DMS114 treated with DMSO at 0.1 percent for 48 hours (cell line): ENCODE results near the gene NEURL4.

Experiments used
- DNase-seq: peaks from one replicate; lab custom pipeline; 2025; ENCODE audit not compliant: unreplicated experiment; lab: John Stamatoyannopoulos, UW

Gene NEURL4

DNA sequence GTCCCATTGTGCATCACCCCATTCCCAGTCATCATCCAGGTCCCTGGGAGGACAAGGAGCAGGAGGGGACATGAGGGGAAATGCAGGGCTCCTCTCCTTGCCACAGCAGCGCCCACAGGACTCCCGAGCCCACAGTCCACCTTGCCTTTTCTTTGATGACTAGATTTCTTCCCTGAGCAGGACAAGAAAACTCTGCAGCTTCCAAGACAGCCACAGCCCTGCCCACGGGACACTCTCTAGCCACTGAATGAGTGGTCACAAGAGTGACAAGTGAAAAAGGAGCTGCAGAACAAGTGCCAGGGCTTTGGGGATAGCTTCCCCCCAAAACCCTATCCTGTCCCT lies 4.7 kb downstream of the NEURL4 start:
- DNase-seq, result no peak

DNA sequence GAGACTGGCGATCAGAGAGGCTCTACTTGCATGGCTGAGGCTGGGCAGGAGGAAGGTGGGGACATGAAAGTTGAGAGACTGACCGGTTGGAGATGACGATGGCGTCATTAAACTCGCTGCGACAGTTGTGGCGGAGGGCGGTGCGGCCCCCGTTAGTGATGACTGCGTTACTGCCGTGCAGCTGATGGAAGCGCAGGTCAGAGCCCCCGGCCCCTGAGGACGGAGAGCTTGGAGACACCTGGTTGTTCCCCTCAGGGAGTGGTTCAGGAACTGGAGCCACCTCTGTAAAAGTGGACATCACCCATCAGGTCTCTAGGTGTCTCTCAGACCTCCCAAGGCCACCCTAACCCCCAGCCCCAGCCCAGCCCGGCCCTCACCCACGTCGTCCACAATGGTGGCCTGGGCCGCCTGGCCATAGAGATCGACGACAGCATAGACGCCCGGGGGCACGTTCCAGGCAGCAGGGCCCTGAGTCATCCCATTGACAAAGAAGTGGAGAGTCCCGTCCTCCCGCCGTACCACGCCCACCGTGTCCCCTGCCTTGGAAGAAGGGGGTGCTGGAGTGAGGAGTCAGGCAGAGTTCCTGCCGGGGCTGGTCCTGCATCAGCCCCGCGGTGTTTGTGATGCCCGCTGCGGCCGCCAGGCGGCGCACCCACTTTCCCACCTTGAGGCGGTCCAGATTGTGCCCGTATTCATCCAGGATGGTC lies 5.3 kb downstream of the NEURL4 start:
- DNase-seq, result no peak

DNA sequence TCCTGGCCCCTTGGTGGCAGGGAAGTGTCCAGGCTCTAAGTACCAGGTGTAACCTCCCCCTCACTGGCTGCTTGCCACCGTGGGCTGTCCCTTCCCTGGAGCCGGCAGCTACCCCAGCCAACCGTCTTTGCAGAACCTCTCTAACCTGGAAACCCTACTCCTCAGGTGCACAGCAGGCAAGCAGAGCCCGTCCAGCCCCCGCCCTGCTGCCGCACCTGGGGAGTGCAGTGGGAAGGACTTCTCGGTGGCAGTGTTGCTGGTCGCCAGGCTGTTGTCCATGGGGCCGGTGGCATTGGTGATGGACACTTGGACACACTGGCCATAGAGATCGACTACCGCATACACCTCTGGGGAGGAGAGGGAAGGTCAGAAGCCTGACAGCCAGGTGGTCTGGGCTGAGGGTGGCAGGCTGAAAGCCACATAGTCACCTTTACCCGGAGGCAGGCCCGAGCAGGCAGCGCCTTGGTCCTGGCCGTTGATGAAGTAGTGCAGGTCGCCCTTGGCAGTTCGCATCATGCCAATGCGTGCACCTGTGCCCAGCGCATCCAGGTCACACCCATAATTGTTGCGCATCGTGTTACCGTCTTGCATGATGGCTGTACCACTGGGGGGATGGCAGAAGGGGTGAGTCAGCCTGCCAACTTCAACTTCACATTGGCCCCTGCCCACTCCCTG lies 6.5 kb downstream of the NEURL4 start:
- no peak for DNase-seq

DNA sequence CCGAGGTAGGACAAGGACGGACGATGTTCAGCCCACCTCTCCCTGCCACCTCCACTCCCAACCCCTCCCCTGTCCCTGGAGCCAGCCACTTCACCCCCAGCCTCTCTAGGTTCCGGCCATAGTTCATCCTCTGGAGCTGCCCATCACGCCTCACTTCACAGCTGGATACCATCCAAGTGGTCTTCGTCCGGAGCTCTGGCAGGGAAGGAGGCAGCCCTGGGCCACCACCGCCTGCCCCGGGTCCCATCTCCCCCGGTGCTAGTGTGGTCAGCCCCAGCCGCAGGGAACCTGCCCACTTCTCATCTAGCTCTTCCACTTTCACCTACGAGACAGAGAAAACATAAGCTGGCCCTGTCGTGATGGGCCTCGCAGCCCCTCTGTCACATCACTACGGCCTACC lies 7.7 kb downstream of the NEURL4 start:
- DNase-seq, result no peak

DNA sequence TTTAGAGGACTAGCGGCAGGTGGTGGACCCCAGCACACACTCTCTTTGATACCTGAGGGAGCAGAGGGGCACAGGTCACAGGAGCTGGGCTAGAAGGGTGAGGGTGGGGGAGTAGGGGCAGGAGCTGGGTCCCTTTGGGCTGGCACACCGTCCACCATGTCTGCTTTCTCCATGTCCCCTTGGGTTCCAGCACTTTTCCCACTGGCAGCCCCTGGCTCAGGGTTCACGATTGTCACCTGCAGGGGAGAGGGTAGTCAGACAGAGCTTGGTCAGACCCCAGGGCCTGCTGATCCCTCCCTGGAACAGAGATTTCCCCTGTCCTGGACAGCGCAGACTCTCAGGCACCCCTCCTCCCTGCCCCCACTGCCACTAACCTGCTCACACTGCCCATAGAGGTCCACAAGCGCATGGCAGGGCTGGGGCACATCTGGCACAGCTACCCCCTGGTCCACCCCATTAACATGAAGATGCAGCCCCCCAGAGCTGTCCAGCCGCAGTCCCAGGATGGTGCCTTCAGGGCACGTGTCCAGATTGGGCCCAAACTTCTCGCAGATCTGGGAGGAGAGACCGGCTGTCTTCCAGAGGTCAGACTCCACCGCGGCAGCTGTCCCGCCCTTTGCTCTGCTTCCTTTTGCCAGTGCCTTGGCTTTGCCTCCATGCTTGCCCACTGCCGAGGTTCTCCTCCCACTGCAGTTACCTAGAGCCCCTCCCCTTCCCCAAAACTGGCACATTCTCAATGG lies 10.8 kb downstream of the NEURL4 start:
- no peak for DNase-seq

DNA sequence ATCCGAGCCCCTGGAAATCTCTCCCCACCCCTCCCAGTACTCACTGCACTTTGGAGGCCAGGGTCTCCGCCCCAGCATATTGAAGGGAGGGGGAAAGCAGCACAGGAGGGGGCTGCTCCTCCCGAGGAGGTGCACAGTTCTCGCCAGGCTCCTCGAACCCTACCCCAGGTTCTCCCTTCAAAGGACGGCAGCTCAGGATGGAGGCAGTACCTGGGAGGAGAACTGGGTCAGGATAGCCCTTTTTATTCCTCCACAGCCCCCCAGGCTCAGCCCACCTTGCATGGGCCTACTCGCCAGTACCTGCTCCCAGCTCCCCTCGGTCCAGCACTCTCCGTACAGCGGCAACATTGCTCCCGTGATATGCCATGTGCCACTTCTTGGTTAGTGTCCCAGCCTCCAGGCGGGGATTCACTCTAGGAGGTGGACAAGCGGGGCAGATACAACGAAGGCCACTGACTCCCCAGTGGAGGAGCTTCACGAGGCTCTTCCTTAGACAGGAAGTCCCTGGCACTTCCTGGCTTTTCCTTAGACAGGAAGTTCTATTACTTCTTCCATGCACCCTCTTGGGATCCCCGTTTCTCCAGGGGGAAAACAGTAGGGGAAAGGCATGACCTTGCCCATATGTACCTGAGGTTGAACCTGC lies 11.9 kb downstream of the NEURL4 start:
- DNase-seq, result no peak

DNA sequence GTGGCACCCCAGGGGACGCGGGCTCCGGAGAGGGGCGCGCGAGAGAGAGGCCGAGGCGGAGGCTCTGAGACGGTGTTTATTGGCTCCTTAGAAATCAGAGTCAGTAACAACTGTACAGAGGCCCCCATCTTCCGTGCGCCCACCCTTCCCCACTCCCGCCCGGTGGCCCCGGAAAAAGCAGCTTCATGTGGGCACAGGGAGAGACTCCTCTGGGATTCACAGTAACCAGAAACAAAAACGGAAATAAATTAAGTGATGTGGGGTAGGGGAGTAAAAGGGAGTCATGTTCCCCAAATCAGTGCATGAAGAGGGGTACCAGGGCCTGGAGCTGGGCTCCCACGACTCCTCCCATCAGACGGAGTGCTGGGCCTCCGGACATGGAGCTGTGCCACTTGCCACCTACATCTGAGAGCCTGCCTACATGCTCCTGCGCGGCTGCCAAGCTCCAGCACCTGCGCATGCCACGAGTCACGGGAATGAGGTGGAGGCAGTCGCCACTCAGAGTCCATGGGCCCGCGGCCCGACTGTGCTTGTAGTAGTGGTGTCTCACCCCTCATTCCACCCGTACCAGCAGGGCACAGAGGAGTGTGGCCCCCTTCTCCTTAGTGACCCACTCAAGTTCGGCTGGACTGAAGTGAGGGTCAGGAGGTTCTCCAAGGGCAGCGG lies 13.4 kb downstream of the NEURL4 start:
- no peak for DNase-seq

DNA sequence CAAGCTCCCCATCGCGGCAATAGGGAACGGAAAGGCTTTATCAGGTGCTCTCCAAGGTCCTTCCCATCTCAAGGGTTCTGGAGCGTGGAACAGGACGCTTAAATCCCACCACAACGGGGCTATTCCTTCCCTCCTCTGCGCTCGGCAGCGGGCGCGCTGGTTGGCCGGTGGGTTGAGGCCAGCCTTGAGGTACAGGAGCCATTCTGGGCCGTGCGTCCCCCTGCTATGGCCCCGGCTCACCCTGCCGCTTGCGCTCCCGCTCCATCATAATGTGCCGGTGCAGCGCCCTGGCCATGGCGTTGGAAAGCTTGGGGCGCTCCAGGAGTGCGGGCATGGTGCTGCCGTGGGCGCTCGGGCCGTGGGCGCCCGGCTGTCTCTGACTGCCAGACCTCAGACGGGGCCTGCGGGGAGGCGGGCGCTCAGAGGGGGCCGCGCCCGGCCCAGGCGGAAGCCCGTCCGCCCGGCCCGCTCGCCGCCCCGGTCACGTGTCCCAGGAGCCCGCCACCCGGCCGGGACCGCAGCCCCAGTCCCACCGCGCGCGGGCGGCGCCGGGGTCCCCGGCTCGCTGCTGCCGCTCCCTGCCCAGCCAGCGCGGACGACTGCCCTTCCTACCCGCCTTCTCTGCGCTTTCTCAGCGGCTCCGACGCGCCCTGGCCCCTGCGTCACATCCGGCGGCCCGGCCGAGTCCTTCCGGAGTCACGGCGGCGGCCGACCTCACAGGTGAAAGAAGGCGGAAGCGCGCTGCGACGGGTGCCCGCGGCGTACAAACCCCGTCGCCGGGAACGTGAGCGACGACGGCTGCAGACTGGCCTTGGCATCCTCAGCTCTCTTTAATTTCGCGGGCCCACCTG lies 14.2 kb downstream of the NEURL4 start, which contains the start of gene GPS2:
TSS of gene GPS2 (minus strand) at position 642 of the 851 bp plus-strand sequence. CDS start at position 334, 308 bp downstream.
- peak; percentile 59 for DNase-seq

DNA sequence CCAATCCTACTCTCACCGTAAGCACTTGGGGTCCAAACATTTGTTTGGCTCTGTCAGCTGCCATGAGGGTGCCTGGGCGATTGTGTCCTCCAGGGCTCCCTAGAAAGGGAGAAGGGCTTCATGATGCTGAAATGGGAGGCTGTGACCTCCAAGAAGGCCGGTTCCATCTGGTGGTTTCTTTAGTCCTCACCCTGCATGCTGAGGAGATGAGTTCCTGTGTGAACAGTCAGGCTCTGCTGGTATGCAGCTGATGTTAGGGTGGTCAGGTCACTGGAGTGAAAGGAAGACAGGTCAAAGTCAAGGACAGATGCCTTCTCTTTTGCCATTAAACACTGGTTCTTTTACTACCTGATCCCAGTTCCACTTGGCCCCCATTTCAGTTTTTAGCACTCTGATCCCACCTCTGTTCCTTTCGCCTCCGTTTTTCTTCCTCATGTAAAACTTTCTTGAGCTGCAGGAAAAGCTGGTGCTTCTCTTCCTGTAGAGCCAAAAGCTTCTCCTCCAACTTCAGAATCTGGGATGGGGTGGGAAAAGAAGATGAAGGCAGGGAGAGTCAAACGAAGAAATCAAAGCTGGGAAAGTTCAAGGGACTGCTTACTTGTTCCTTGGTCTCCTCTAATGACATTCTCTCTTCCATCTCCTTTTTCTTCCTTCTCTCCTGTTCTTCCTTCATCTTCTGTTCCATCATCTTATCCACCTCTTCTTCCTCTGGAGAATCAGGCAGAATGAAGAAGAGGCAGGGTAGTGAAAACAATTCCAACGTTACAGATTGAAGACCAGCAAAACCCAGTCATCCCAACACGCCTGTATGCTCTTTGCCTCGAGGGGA lies 15.0 kb downstream of the NEURL4 start:
- no peak for DNase-seq

DNA sequence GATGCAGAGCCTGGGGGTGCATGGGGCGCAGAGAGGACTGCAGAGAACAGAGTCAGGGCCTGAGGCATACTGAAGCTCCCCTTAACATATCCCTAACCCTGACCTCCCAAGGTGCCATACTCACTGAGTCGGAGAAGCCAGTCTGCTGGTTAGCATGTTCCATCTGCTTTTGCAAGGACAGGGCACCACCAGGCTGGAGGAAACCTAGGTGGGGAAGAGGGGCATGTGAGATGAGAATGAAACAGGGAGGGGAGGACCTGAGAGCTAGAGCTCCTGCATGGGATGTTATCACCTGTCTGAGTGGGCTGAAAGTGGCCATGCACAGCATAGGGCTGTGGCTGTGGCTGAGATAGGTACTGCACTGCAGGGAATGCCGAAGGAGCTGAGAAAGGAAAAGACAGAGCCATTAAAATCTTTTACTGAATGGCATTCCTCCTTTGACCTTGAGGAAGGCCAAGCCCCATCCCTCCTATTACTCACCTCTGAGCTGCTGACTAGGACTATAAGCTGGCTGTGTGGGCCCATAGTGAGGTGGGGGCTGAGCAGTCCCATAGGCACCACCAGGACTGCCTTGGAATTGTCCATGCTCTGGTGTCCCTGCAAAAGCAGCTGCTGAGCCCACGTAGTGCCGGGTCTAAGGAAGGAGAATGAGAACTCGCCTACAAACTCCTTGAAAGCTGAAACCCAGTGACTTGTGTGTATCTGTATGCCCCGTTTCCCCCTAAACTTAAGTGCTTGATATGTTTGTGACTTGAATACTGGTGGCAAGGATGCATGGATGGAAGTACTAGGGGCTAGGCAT lies 15.8 kb downstream of the NEURL4 start:
- DNase-seq, result peak; percentile 48

DNA sequence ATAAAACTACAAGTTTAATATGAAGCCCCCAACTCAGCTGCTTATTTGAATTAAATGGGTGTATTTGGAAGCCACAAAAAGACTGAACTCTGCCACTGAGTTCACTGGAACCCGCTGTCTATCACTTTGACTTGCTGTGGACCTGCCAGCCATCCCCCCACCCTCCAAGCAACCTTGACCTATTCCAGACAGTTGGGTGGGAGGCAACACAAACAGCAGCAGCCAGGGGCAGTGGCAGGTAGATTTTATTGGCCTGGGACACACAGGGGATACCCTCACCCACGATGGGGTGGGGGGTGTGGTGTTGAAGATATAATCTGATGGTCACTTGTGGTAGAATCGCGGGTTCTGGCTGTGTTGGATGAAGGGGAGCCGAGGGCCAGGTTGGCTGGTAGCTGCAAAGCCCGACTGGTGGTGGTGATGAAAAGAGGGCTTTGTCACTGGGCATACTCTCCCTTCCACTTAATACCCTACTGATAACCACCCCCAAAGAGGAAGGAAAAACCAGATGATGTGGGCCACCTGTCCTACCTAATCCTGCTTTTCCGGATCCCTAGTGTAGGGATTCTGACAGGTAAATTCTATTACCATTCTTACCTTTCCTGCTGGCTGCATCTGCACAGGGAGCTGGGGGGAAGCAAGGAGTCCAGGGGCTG lies 16.6 kb downstream of the NEURL4 start:
- DNase-seq, result no peak

DNA sequence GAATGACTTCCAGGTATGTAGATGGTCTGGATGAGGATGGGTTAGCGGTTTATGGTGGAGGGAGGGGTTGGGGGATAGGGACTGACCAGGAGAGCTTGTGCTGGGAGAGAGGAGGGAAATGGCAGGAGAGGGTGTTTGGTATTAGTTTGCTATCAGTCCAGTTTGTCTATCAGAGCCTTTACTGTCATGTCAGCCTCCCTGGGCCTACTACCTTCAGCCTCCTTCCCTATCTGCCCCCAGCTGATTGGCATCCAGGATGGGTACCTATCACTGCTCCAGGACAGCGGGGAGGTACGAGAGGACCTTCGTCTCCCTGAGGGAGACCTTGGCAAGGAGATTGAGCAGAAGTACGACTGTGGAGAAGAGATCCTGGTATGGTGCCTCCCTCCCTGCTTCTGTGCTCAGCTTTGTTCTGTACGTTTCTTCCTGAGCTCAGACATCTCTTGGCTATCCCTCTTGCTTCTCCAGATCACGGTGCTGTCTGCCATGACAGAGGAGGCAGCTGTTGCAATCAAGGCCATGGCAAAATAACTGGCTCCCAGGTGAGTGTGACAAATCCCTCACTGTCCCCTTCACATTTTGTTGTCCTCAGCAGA lies 17.9 kb downstream of the NEURL4 start:
- no peak for DNase-seq

DNA sequence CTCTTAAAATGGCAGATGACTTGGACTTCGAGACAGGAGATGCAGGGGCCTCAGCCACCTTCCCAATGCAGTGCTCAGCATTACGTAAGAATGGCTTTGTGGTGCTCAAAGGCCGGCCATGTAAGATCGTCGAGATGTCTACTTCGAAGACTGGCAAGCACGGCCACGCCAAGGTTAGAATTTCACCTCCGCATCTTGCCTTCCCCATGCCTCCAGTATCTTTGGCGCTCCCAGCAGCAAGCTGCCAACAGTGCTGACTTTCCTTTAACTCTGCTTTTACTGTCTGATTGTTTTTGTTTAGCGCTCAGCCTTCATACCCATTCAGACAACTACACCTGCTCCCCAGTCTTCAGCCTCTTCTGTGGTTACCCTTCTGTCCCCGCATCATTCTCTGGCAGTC lies 19.5 kb downstream of the NEURL4 start:
- DNase-seq, result no peak

DNA sequence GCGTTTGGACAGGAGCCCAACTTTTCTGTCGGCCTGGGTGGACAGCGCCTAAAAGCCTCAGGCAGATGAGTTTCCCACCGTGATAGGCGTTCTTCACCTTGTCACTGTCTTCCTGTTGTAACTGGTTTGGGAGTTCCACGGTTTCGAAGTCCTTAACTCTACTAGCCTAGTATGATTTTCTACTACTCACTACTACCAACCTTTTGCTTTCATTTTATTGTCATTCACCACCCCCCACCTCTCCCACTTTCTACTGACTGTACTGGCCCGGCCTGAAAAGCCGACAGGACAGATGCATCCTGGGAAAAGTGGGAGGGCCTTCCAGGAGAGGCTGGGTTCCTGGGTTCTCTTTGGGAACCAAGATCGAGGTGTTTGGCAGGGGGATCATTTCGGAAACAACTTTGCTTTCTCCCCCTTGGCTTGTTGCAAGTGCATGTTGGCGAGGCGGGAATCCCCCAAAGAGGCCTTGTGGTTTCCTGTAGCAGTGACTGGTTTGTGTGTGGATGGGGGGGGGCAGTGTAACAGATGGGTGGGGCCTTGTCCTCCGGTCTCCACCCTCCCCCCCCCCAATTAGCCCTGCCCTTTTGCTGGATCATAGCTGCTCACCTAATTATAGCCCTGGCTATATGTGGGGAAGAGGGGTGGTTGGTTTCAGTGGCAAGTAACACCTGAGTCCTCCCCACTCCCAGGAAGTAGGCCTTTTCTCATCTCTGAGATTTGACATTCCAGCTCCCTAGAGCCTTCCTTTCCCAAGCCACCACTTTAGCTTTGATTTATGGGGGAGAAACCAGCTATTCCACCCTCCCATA lies 20.3 kb downstream of the NEURL4 start:
- peak; percentile 81 for DNase-seq

DNA sequence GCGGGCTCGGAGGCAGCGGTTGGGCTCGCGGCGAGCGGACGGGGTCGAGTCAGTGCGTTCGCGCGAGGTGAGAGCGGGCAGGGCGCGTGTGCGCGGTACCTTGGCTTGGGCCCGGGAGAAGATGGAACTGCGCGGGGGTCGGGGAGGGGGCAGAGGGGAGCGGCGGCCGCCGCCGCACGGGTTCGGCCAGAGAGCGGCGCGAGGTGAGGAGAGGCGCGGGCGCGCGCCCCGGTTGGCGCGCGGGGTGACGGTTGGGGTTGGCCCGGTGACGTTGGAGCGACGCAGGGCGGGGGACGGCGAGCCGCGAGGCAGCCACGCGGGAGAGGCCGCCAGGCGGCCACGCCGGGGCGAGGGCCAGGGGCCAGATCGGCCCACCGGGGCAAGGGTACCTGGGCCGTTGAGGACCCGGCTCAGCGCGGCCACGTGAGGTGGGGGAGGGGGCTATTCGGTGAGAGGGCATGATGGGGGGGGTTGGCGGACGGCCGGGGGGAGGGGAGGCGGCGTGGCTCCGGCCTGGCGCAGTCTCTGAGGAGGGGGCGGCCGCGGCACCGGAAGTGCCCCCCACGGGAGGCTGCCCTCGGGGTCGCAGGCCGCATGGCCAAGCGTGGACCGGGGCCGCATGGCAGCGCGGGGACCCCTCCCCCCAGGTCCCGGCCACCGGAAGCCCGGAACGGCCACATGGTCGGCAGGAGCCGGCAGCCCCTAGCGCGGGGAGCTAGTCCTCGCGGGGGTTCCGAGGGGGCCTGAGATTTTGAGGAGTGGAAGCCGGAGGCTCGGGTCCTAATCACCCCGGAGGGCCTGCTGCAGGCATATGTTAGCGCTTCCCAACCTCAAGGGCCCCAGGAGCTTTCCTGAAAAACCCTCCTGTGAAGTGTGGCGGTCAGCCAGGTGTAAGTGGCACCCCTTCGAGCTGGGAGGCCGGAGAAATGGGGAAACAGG lies 21.2 kb downstream of the NEURL4 start:
- no peak for DNase-seq
